Umbilical cord (tissue), 2 donors: ENCODE measurements around the gene MEFV. TPM values are rescaled to one million over a fixed set of nuclear protein-coding genes. Genes with fewer than 3 reads are reported as not detected.
A peak's percentile ranks its signal among the peaks of the same experiment; 100 is the strongest.

Experiments
- DNase-seq: peaks from one replicate; pipeline ENCODE4 v3.0.0-alpha.2; 2015; ENCODE audit warnings: low spot score
- total RNA-seq: library from RNA; depleted of rRNA; stranded (reverse); fragments of >200 nt; gene quantifications from one replicate; pipeline ENCODE4 v1.2.3, GENCODE V29; 2014; ENCODE audit warnings: low replicate concordance; ENCODE audit not compliant: insufficient read depth

MEFV gene
- total RNA-seq, 1 donor from 2014 or later: 6.7 TPM

DNA sequence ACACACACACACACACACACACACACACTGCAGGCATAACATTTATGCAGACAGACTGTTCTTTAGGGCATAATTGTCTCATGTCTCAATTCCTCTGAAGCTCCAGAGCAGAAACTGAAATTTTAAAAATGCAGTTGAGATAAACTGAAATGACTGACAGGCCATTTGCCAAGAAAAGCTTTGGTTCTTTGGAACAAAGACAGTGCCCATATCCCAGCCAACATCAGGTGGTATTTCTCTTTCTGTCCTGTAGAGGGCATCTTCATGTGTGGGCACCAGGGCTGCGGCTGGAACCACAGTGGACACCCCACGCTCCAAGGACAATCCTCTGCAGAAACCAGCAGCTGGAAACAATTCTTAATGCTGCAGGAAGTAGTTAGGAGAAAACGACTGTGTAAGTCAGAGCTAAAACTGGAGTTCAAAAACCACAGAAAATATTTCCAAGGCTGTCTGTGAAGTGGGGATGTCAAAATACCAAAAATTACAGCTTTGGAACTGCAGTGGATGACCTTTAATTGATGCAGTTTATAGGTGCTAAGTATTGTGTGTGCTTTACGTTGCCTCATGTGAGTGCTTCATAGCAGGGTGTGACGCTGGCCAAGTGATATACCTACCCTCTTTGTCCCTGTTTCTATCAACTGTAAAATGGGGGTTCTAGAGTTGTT, 10.6 kb upstream of the MEFV start:
- peak; percentile 14 for DNase-seq

DNA sequence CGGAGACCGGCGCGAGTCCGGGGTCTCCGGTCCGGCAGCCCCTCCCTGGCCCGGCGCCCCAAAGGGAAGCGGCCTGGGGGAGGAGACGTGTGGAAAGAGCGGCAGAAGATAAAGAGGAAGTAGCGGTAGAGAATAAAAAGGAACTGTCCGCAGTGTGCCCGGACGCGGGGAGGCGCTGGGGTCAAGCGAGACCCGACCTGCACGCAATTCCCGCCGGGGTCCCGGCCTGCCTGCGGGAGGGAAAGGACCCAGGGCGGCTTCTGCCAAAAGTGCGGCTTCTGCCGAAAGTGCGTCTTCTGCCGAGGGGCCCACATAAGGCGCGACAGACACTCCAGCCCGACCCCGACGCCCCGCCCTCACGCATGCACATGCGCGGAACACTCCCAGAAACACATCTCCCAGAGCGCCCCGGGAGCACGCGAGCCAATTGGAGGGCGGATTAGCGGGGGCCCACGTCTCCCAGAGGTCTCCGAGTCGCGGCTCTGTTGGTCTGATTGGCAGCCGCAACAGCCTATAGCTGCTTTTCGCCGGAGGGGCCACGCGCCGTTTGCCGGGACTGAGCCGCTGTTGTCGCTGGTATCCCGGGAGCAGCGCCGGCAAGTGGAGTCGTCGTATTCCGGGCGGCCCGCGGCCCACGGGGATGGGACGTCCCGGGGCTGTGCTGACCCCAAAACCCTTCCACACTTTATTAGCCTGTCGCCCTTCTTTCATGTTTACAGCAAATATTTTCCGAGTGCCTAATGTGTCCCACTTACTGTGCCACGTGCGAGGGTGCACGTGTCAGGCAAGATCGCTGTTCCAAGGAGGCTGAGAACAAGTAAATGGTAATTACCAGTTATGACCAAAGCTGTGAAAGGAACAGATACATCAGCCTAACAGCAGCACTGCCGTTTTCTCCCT, 8.0 kb upstream of the MEFV start:
- peak; percentile 99 for DNase-seq

DNA sequence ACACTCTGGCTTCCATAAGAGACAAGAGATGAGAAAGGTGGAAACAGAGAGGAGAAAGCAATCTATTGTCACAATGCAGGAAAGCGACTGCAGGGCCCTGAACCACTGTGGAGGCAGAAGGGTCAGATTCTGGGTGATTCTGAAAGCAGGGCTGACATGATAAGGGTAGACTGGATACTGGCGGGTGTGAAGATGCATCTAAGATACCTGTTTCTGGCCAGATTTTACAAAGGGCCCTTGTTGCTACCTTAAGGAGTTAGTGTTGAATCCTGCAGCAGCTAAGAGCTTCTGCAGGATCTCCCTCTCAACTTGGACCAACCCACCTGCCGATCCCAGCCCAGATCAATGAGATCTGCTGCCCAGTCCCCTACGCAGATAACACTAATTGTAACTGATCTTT, 6.1 kb upstream of the MEFV start:
- no peak for DNase-seq

DNA sequence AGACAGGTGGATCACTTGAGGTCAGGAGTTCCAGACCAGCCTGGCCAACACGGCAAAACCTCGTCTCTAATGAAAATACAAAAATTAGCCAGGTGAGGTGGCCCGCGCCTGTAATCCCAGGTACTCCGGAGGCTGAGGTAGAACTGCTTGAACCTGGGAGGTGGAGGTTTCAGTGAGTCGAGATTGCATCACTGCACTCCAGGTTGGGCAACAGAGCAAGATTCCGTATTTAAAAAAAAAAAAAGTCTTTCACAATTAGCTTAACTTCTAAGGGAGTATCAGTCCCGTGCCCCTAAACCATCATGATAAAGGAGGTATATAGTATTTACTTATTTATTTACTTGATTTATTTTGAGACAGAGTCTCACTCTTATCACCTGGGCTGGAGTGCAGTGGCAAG, 3.4 kb upstream of the MEFV start:
- DNase-seq: no peak

DNA sequence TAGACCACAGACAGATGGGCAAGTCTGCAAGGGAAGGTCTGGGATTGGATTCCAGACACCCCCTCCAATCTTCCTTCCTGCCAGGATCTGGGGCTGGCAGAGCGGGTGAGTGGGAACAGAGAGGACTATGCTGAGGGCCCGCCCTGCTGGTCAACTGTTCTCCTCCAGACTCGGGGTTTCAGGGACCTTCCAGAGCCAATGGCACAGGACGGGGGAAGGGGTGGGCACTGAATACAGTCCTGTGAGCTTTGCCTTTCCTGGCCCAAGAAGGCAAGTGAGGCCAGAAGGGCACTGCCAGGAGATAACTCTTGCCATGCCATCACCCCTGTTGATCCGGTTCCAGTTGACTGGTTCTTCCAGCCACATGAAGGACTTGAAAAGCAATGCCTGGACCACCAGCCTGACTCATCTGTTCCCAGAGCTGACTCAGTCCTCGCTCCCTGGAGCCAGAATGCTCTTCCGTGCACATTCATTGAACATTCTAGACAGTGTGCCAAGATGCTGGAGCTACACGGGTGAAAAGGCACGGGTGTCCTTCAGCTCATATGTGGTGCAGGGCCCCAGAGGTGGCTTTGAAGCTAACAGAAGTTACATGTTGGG, 533 bp upstream of the MEFV start:
- DNase-seq: no peak

DNA sequence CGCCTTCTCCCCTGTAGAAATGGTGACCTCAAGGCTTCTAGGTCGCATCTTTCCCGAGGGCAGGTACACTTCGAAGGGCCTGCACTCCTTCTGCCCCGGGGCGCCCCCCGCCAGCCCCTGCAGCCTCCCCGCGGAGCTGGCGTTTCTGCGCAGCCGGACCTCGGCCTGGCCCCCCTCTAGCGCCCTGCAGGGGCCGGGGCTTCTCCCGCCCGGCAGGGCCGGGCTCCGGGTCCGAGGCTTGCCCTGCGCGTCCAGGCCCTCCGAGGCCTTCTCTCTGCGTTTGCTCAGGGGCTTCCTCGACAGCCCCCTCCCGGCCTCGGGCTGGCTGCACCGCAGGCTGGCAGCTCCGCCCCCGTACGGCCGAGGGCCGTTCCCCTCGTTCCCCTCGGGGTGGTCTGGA, 2.1 kb downstream of the MEFV start:
- DNase-seq: no peak

DNA sequence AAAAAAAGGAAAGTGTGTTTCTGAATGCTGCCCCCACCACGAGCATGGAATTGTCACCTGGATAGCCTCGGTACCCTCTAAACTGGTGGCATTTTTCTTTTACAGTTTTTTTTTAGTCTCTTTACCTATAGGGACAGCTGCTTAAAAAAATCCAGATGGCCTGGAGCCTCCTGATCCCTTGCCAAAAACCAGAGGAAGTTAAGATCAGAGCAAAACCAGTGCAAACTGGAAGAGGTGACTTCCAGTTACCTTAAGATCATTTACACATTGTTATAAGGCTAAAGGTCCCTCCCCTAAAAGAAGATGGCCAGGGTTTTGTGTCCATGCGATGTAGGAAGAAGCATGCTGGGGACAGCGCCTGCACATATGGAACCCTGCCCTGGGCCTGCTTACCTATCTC, 3.5 kb downstream of the MEFV start:
- no peak for DNase-seq

DNA sequence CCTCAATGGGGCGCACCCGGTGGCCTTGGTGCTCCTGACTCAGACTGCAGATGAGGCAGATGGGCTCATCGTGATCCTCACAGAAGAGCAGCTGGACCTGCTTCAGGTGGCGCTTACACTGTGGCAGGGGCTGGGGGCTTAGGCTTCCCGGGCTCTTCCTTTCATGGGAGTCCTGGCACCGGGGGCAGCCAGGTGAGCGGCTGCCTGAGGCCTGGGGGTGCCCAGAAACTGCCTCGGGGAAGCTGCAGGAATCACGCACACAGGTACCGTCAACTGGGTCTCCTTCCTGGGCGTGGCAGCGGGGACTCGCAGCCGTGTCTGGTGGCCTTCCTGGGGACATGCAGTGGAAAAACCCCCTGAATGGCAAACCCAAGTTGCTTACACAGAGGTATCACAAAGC, 7.0 kb downstream of the MEFV start:
- DNase-seq: no peak

DNA sequence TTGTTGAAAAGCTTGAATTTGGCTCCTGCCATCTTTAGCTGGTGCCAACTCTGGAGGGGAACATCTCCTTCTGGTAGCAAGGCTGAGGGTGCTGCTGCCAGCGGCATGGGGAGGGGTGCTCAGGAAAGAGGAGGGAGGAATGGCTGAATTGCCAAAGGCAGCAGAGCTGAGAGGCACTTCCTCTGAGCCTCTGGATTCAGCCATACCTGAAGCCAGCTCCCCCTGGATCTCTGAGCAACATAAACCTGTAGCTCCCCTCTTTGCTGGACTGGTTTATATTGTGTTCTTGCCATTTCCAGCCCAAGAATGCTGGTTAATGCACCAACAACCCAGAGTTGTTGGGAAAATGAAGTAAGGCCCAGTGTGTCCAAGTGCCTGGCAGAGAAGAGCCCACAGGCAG, 7.4 kb downstream of the MEFV start:
- DNase-seq: no peak

DNA sequence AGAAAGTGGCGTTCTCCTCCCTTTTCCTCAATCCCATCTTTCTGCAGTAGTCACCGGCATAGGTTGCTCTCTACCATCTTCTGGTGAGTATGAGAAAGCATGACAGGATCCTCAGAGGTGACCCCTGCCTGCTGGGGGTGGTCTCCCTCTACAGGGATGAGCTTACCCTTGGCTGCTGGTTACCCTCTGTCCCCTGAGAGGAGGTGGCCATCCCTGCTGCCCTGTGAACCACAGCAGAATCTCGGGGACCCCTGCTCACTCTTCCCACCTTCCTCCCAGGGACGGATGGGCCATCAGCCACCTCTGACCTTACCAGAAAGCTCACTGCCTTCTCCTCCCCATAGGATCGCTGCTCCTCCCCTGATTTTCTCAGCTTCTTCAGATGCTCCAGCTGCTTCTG, 7.8 kb downstream of the MEFV start:
- no peak for DNase-seq

DNA sequence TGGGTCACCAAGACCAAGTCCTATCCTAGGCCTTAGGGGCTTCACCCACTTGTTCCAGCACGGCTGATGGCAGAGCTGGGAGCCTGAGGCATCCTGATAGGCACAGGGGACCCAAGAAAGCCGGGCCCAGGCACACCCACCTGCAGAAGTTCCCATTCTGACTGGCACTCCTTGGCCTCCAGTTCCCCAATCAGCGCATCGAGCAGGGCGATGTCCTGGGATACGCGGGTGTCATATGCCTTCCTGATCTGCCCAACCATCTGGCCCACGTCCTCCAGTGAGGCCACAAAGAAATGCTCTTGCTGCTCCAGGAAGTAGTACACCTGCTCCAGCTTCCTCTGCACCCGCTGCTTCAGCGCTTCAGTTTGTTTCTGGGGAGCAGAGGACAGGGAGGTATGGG, 9.6 kb downstream of the MEFV start:
- DNase-seq: no peak

DNA sequence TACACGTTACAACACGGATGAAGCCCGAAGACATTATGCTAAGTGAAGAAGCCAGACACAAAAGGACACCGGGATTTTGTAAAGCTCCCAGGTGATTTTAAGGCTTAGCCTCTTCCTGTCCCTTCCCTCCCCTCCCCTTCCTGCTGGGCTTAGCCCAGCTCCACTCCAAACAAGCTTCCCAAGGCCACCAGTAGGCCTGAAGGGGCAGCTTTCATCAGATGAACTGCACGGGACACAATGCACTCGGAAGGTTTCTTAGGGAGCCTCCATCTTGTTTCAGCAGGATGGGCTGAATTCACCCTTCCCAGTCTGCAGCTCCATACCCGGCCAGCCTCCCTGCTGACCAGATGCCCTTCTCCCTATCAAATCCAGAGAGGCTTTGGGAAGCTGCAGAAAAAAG, 10.4 kb downstream of the MEFV start:
- no peak for DNase-seq

DNA sequence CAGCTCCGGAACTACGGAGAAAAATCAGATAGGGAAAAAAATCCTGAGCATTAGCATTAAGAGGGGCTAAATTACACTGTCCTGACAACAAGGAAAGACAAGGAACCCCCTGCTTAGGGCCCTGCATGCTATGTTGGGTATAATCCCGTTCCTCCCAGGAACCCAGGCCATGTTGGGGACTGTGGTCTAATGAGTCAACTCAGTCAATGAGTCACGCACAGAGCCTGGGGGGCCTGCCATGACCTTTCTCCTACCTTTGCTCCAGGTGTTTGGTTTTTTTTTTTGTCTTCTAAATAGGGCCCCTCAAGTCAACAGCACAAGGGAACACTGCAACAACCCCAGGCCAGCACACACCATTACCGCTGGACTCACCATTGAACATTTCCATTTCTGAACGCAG, 12.6 kb downstream of the MEFV start:
- no peak for DNase-seq

DNA sequence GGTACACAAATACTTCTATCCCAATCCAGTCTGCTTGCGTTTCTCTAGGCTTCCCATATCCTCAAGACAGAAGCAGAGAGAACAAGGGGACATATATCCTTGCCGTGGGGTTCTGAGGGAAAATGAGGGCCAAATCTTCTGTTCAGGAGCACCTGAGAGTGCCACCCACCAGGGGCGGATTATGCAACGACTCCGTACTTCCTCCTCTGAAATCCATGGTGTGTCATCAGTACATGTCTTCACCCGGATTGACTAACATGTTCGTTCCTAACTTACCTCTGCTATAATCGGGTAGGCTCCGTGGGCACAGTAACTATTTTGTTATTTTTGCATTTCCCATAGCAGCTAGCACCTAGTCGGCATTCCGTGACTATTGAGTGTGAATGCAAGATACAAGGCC, 13.7 kb downstream of the MEFV start:
- no peak for DNase-seq

DNA sequence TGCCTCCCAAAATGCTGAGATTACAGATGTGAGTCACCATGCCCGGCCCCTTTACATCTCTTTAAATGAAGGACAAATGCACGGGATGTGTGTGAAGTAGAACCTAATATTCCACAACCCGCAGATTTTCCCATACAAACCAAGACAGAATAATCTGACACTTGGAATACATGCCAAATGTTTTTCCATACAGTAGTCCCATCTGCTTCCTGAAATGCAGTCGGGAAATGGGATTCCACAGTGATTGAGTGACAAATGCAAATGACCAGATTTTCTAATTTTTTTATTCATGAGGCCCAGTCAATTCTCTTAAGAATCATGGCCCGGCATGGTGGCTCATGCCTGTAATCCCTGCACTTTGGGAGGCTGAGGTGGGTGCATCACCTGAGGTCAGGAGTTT, 14.7 kb downstream of the MEFV start:
- no peak for DNase-seq

DNA sequence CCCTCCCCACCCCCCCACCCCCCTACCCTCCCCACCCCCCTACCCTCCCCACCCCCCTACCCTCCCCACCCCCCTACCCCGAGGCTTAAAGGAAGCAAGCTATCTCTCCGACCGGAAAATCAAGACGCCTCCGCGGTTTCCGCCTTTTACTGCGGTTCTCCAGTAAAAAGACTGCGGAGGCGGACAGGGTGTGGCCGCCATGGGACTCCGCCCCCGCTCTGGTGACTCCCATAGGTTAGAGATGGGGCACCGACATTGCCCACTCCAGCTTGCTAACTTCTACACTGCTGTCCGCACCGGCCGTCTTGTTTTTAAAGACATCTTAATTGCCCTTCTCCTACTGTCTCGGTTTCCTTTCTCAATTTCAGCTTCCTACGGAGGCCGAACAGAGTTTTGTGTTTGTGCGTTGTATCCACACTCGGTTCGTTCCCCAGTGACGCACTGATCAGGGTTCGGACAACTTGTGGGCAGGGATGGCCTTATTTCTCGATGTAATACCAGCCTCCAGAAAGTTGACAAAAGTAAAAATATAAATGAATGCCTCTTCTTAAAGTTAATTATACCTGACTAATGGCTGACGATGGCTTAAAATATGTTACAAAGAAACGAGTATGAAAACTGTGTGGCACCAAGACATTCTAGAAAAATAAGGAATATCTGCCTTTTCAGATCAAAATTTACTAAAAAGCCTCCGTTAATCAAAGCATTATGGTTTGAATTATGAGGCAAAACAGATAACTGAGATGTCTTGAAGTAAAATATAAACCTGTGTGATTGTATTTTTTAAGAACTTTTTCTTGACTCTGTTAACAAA, 20.4 kb downstream of the MEFV start:
- DNase-seq: no peak

DNA sequence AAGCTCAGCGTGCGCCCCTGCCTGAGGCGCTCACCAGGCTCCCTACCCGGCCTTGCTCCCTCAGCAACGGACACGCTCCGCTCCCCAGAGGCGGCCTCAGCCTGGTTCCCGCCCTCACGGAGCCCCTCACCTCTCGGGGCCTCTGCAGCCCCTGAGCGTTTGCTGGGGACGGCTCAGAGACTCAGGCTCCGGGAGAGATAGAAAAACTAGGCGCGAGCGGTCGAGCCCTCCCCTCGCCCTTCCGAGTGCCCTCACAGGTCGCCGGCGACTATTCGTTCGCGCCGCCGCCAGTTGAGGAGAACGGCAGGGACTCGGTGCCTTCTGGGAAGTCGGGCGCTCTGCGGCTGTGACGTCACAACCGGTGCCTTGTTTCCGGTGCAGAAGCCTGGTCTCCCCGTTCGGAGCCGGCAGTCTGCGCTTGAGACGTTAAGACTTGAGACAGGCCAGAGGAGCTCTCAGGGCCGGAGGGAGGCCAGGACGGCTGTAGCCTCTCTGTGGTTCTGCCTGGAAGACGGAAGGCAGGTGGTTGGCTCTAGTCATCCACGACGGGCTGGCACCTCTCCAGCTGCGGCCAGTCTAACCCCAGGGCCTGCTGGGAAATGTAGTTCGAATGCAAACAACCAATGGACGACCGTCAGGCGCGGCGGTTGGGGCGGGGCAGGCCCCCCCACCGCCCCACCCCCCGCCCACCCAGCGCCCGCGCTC, 21.4 kb downstream of the MEFV start, which contains the start of gene ZNF200:
ZNF200 (minus strand) TSS at position 302 of the 705 bp plus-strand sequence. CDS start 1,403 bp downstream, outside the sequence.
- peak; percentile 98 for DNase-seq

DNA sequence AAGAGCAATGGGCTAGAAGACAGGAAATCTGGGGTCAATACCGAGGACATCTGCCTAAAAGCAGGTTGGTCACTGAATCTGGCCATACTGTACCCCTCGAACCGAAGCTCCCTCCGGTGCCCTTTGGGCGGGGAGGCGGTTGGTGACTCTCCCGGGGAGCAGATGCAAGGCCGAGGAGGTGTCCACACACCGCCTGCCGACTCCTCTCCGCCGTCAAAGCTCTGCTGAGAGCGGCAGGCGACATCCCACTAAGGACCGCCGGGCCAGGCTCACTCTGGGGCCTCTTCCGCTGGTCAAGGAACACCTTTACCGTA, 21.9 kb downstream of the MEFV start:
- no peak for DNase-seq

DNA sequence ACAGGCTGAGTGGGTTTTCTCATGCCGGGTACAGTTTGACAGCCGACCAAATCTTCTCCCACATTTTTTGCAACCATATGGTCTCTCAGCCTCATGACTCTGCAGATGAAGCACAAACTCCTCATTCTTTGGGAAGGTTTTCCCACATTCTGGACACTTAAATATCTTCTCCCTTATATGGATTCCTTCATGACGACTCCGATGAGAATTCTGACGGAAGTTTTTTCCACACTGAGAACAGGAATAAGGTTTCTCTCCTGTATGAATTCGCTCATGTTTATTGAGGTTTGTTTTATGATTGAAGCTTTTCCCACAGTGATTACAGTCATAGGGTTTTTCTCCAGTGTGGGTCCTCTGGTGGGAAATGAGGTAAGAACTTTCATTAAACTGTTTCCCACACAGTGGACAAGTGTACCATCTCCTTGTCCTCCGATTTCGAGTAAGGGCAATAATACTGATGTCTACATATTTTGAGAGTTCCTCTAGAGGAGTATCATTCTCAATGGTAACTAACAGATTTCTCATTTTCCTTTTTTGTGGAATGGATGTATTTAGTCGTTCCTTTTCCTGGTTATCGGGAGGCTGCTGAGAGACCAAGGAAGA, 32.4 kb downstream of the MEFV start:
- no peak for DNase-seq

DNA sequence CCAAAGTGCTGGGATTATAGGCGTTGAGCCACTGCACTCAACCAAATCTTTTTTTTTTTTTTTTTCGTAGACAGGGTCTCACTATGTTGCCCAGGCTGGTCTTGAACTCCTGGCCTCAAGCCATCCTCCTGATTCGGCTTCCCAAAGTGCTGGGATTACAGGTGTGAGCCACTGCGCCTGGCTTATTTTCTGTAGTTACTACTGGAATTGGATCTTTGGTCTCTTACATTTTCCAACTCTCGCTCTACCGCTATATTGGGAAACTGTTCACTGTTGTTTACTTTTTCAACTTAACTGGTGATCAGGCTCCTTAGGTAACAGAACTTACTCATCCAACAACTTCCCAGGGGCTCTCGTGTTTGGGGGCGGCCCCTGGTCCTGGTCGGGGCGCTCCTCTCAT, 35.6 kb downstream of the MEFV start:
- no peak for DNase-seq

DNA sequence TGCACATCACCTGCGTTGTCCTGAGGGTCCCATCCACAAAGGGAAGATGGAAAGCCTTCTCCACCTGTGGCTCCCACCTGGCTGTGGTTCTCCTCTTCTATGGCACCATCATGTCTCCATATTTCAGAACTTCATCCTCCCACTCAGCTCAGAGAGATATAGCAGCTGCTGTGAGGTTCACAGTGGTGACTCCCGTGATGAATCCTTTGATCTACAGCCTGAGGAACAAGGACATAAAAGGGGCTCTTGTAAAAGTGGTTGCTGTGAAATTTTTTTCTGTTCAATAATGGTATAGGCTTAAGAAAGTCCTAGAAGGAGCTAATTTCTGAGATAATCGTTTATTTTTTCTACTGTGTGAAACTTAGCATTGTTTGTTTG, 40.2 kb downstream of the MEFV start:
- DNase-seq: no peak
